Erythroblast (primary cell): ENCODE results near the gene SCGB3A1.

Experiments
- GATA1 ChIP-seq: IDR thresholded peaks from 2 replicates; pipeline ENCODE4 v1.6.1; 2011; ENCODE audit warnings: low read depth, mild to moderate bottlenecking, control low read depth, low read length, moderate library complexity
- POLR2A ChIP-seq: IDR thresholded peaks from 2 replicates; pipeline ENCODE4 v1.6.1; 2011; ENCODE audit warnings: mild to moderate bottlenecking, low read length

DNA sequence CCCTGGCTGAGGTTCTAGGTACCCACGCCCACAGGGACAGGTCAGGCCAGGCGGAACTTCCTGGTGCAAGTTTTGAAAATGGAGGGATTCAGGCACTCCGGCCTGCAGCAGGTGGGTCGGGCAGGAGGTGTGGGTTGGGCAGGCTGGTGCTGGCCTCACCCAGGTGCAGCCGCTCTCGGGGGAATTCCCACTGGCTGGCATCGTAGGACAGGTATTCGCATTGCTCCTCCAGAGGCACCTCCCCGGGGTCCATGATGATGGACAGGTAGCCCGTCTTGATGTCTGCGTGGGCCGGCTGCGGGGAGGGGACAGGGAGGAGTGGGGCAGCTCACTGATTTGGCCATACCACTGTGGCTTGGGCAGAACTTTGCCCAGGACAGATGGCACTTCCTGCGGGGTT lies 28.7 kb upstream of the SCGB3A1 start:
- no peak for TF ChIP-seq POLR2A
- TF ChIP-seq GATA1 = no peak
